T-cell (primary cell): ENCODE results near the gene YLPM1. TPM values are rescaled to one million over a fixed set of nuclear protein-coding genes. Genes with fewer than 3 reads are reported as not detected.

Experiments used
- ATAC-seq, 4 experiments: fragments of 200-7000 bp in 3 of 4; fragments of 150-1000 bp in 1 of 4; cut with Tn5 transposase; replicated peaks in 1 of 4; 1 replicate in 3 of 4; 2 replicates in 1 of 4; pipeline ENCODE4 v1.10.0; 2021; ENCODE audit warnings: moderate library complexity in 3 of 4, mild to moderate bottlenecking in 2 of 4, moderate number of reproducible peaks in 1 of 4
- CTCF ChIA-PET, 2 donors: fragments of 300-600 bp; sonication (Branson Sonifier 250); formaldehyde crosslinking; loops; one replicate each; lab custom pipeline; 2022; ENCODE audit warnings: antibody characterized with exemption in 2 of 2; lab: Charles Lee
- POLR2A ChIA-PET, 2 donors: fragments of 300-600 bp; sonication (Branson Sonifier 250); formaldehyde crosslinking; loops; one replicate each; lab custom pipeline; 2022; ENCODE audit warnings: antibody characterized with exemption in 2 of 2; lab: Charles Lee
- DNase-seq, 35 experiments: peaks; one replicate each; pipeline versions ENCODE4 v3.0.0 to v3.0.0-alpha.2; 2013 to 2023
- H3K27ac ChIP-seq: one replicate; pipeline ENCODE4 v1.5.1; 2013; ENCODE audit warnings: low read length
- H3K27me3 ChIP-seq, 2 experiments: replicated peaks in 1 of 2; 1 replicate in 1 of 2; 2 replicates in 1 of 2; pipeline versions ENCODE4 v1.6.1 to v1.7.0; 2013; ENCODE audit warnings: low read length in 1 of 2, mixed read lengths in 1 of 2; ENCODE audit not compliant: control insufficient read depth in 2 of 2, insufficient read depth in 2 of 2; ENCODE audit errors: extremely low read depth in 1 of 2
- H3K36me3 ChIP-seq, 2 donors: 1 replicate in 1 of 2; 2 replicates in 1 of 2; pipeline versions ENCODE4 v1.6.1 to v1.7.0; 2013; ENCODE audit warnings: low read length in 1 of 2; ENCODE audit not compliant: control insufficient read depth in 2 of 2, insufficient read depth in 1 of 2; ENCODE audit errors: extremely low read depth in 1 of 2
- H3K4me1 ChIP-seq, 2 experiments: 1 replicate in 1 of 2; 2 replicates in 1 of 2; pipeline versions ENCODE4 v1.6.1 to v1.7.0; 2013; ENCODE audit warnings: low read length in 2 of 2, mixed read lengths in 1 of 2; ENCODE audit not compliant: insufficient read depth in 2 of 2, control insufficient read depth in 1 of 2; ENCODE audit errors: extremely low read depth in 1 of 2
- H3K4me3 ChIP-seq, 2 donors: 1 replicate in 1 of 2; 2 replicates in 1 of 2; pipeline versions ENCODE4 v1.5.1 to v1.7.0; 2013; ENCODE audit warnings: mild to moderate bottlenecking in 2 of 2, low read length in 1 of 2, moderate library complexity in 1 of 2; ENCODE audit not compliant: control insufficient read depth in 1 of 2; ENCODE audit errors: extremely low read depth in 1 of 2
- H3K9me3 ChIP-seq: 2 replicates; pipeline ENCODE4 v1.7.0; 2013
- H3K27ac Mint-ChIP-seq, 2 donors: one replicate each; pipeline ENCODE4 v1.8.0; 2020 to 2021; ENCODE audit warnings: mild to moderate bottlenecking in 2 of 2, mixed read lengths in 2 of 2
- H3K27me3 Mint-ChIP-seq, 2 donors: one replicate each; pipeline ENCODE4 v1.8.0; 2021 to 2022; ENCODE audit warnings: mixed read lengths in 2 of 2
- H3K36me3 Mint-ChIP-seq: one replicate; pipeline ENCODE4 v1.8.0; 2021; ENCODE audit warnings: mixed read lengths
- H3K4me1 Mint-ChIP-seq, 3 donors: one replicate each; pipeline ENCODE4 v1.8.0; 2020 to 2022; ENCODE audit warnings: mixed read lengths in 3 of 3, mild to moderate bottlenecking in 1 of 3
- H3K4me3 Mint-ChIP-seq, 3 donors: one replicate each; pipeline ENCODE4 v1.8.0; 2020 to 2022; ENCODE audit warnings: mild to moderate bottlenecking in 3 of 3, mixed read lengths in 3 of 3, moderate library complexity in 3 of 3
- H3K9me3 Mint-ChIP-seq, 3 donors: one replicate each; pipeline ENCODE4 v1.8.0; 2020 to 2022; ENCODE audit warnings: mixed read lengths in 3 of 3
- whole genome bisulfite sequencing: methylation state at CpG from one replicate; pipeline ENCODE4 v1.1.5; 2013; ENCODE audit warnings: missing lambda C conversion rate; ENCODE audit not compliant: insufficient coverage; 5-methylcytosine and 5-hydroxymethylcytosine counted together
- total RNA-seq, 35 experiments: library from RNA in 6 of 35; stranded (reverse) in 6 of 35; fragments of 120-200 nt in 1 of 35; gene quantifications; one replicate each; pipeline versions ENCODE4 v1.2.1 to v1.2.4 and lab custom pipeline; 2013 to 2026

YLPM1 gene
- total RNA-seq, 5 donors from 2014 or later (not counting 1 experiment from before 2014, with no cell fraction given), result 73.0 to 121 (median 86.5) TPM

- Mint-ChIP-seq H3K4me1 (peaks cover 0 to 3% (median 0%) of the 10 kb centered on the region in 3 donors), H3K9me3 (no peaks in the 10 kb centered on the region), H3K4me3 (no peak overlapping the region), H3K27me3 (no peaks in the 10 kb centered on the region), H3K27ac (no peak overlapping the region), H3K36me3 (peaks cover 55% of the 10 kb centered on the region)
- ChIA-PET POLR2A (no interaction called here), CTCF (interaction anchor here in 1 of 2 donors (0.7 kb wide), 1 partner anchor 30 kb away, joined by 3 read pairs; the partner anchor contains the start of gene YLPM1)
- no peak for DNase-seq
- Histone ChIP-seq H3K4me3 (no peak overlapping the region), H3K36me3 (peaks cover 5 to 42% of the 10 kb centered on the region in 2 donors), H3K27me3 (no peaks in the 10 kb centered on the region), H3K27ac (no peak overlapping the region), H3K4me1 (no peaks in the 10 kb centered on the region), H3K9me3 (no peaks in the 10 kb centered on the region)
- no peak for ATAC-seq
- no CpG with 5 or more reads among the region's 3 CpGs for WGBS
Observed at GRCh38 chr14:74733221-74733620, 29.9 kb upstream of the YLPM1 start.

- no peaks in the 10 kb centered on the region for H3K9me3 ChIP-seq
- no CpG with 5 or more reads among the region's 4 CpGs for WGBS
- no peak overlapping the region for H3K27ac ChIP-seq
- H3K27me3 ChIP-seq, result no peaks in the 10 kb centered on the region
- H3K4me3 ChIP-seq, result no peak overlapping the region
- H3K4me1 Mint-ChIP-seq, result no peaks in the 10 kb centered on the region
- no peaks in the 10 kb centered on the region for H3K27me3 Mint-ChIP-seq
- no peaks in the 10 kb centered on the region for H3K9me3 Mint-ChIP-seq
- ChIA-PET CTCF (no interaction called here), POLR2A (interaction anchor here (0.6 to 0.7 kb wide), 2 partner anchors 23 to 356 kb away, joined by 3 to 4 read pairs; no protein-coding TSS in a partner anchor)
- ATAC-seq (no peak), DNase-seq (no peak)
- H3K27ac Mint-ChIP-seq, result no peak overlapping the region
- H3K36me3 Mint-ChIP-seq, result peaks cover 58% of the 10 kb centered on the region
- peaks cover 5 to 46% of the 10 kb centered on the region in 2 donors for H3K36me3 ChIP-seq
- no peak overlapping the region for H3K4me3 Mint-ChIP-seq
- no peaks in the 10 kb centered on the region for H3K4me1 ChIP-seq
Observed at GRCh38 chr14:74735125-74735524, 28.0 kb upstream of the YLPM1 start.

GRCh38 chr14:74737753-74738325 is 25.3 kb upstream of the YLPM1 start:
- POLR2A ChIA-PET, result interaction anchor here in 1 of 2 donors (1.0 kb wide), 1 partner anchor 12 kb away, joined by 6 read pairs; no protein-coding TSS in a partner anchor
- ATAC-seq (no peak), DNase-seq (no peak)
- H3K4me1 ChIP-seq, result no peaks in the 10 kb centered on the region
- H3K4me3 Mint-ChIP-seq, result no peak overlapping the region
- WGBS, result 100% methylated on average over 1 of the region's 4 CpGs
- H3K9me3 Mint-ChIP-seq, result no peaks in the 10 kb centered on the region
- H3K27ac Mint-ChIP-seq, result peak overlapping the region in 1 of 2 donors; percentile 6
- H3K27me3 ChIP-seq, result no peaks in the 10 kb centered on the region
- H3K4me1 Mint-ChIP-seq, result no peaks in the 10 kb centered on the region
- peaks cover 44% of the 10 kb centered on the region for H3K36me3 Mint-ChIP-seq
- H3K27me3 Mint-ChIP-seq, result no peaks in the 10 kb centered on the region
- H3K27ac ChIP-seq, result no peak overlapping the region
- no peak overlapping the region for H3K4me3 ChIP-seq
- CTCF ChIA-PET, result no interaction called here
- no peaks in the 10 kb centered on the region for H3K9me3 ChIP-seq
- peaks cover 5 to 36% of the 10 kb centered on the region in 2 donors for H3K36me3 ChIP-seq

- Histone ChIP-seq H3K27ac (no peak overlapping the region), H3K4me1 (no peaks in the 10 kb centered on the region), H3K4me3 (no peak overlapping the region), H3K27me3 (no peaks in the 10 kb centered on the region), H3K36me3 (peaks cover 0 to 22% of the 10 kb centered on the region in 2 donors), H3K9me3 (no peaks in the 10 kb centered on the region)
- no peak overlapping the region for H3K4me3 Mint-ChIP-seq
- no peaks in the 10 kb centered on the region for H3K9me3 Mint-ChIP-seq
- WGBS, result 94% methylated on average over 6 of the region's 8 CpGs
- DNase-seq (no peak), ATAC-seq (no peak)
- H3K27ac Mint-ChIP-seq, result no peak overlapping the region
- peaks cover 30% of the 10 kb centered on the region for H3K36me3 Mint-ChIP-seq
- H3K4me1 Mint-ChIP-seq, result no peaks in the 10 kb centered on the region
- H3K27me3 Mint-ChIP-seq, result no peaks in the 10 kb centered on the region
- ChIA-PET POLR2A (no interaction called here), CTCF (no interaction called here)
Observed at GRCh38 chr14:74739293-74740030, 23.7 kb upstream of the YLPM1 start.

GRCh38 chr14:74747237-74747636 is 15.9 kb upstream of the YLPM1 start:
- DNase-seq, result no peak
- Histone ChIP-seq H3K4me1 (no peaks in the 10 kb centered on the region), H3K9me3 (no peaks in the 10 kb centered on the region), H3K36me3 (no peaks in the 10 kb centered on the region), H3K4me3 (no peak overlapping the region), H3K27me3 (no peaks in the 10 kb centered on the region), H3K27ac (no peak overlapping the region)
- ChIA-PET CTCF (no interaction called here), POLR2A (no interaction called here)
- no peak for ATAC-seq
- no CpG with 5 or more reads among the region's 2 CpGs for whole genome bisulfite sequencing
- Mint-ChIP-seq H3K36me3 (peaks cover 5% of the 10 kb centered on the region), H3K4me1 (no peaks in the 10 kb centered on the region), H3K27ac (no peak overlapping the region), H3K27me3 (no peaks in the 10 kb centered on the region), H3K4me3 (no peak overlapping the region), H3K9me3 (peaks cover 2 to 6% (median 5%) of the 10 kb centered on the region in 3 donors)

GRCh38 chr14:74754157-74754556 is 9.0 kb upstream of the YLPM1 start:
- H3K4me1 Mint-ChIP-seq, result no peaks in the 10 kb centered on the region
- H3K36me3 Mint-ChIP-seq, result peaks cover 5% of the 10 kb centered on the region
- CTCF ChIA-PET, result no interaction called here
- H3K9me3 Mint-ChIP-seq, result peaks cover 8 to 13% (median 9%) of the 10 kb centered on the region in 3 donors
- POLR2A ChIA-PET, result interaction anchor here in 1 of 2 donors (0.5 kb wide), 1 partner anchor 9 kb away, joined by 6 read pairs; no protein-coding TSS in a partner anchor
- no peaks in the 10 kb centered on the region for H3K27me3 Mint-ChIP-seq
- no peak overlapping the region for H3K27ac Mint-ChIP-seq
- H3K9me3 ChIP-seq, result no peaks in the 10 kb centered on the region
- WGBS, result 100% methylated on average over 1 of the region's 2 CpGs
- H3K36me3 ChIP-seq, result no peaks in the 10 kb centered on the region
- H3K4me3 ChIP-seq, result no peak overlapping the region
- DNase-seq, result no peak
- no peaks in the 10 kb centered on the region for H3K4me1 ChIP-seq
- no peak overlapping the region for H3K4me3 Mint-ChIP-seq
- ATAC-seq, result no peak
- peaks cover 0 to 5% of the 10 kb centered on the region in 2 experiments for H3K27me3 ChIP-seq
- H3K27ac ChIP-seq, result no peak overlapping the region
